Uterus (tissue), 4 donors: ENCODE results near the gene ADSL. TPM values are rescaled to one million over a fixed set of nuclear protein-coding genes. Genes with fewer than 3 reads are reported as not detected.
"Not testable (repeated sequence)": the region's sequence is repeated elsewhere in the genome, so short reads cannot be mapped to it uniquely, and the experiment has no call there.

Experiments
- DNase-seq, 2 donors: peaks; one replicate each; pipeline ENCODE4 v3.0.0-alpha.2; 2019 to 2020
- H3K27ac ChIP-seq, 2 donors: fragments of 200-600 bp; sonication (generic); 1 replicate in 1 of 2; 2 replicates in 1 of 2; pipeline ENCODE4 v1.5.1; 2016 to 2018
- H3K27me3 ChIP-seq, 2 donors: fragments of 200-600 bp; sonication (generic); one replicate each; pipeline ENCODE4 v1.5.1; 2018 to 2019; ENCODE audit warnings: control low read depth in 1 of 2
- H3K36me3 ChIP-seq, 2 donors: fragments of 200-600 bp; sonication (generic); one replicate each; pipeline ENCODE4 v1.5.1; 2019; ENCODE audit warnings: control low read depth in 1 of 2
- H3K4me1 ChIP-seq, 2 donors: fragments of 200-600 bp; sonication (generic); one replicate each; pipeline ENCODE4 v1.5.1; 2018 to 2019; ENCODE audit warnings: control low read depth in 1 of 2
- H3K4me3 ChIP-seq, 2 donors: fragments of 200-600 bp; sonication (generic); 1 replicate in 1 of 2; 2 replicates in 1 of 2; pipeline ENCODE4 v1.5.1; 2018 to 2019; ENCODE audit warnings: mild to moderate bottlenecking in 1 of 2
- H3K9me3 ChIP-seq, 2 donors: fragments of 200-600 bp; sonication (generic); one replicate each; pipeline ENCODE4 v1.5.1; 2019; ENCODE audit warnings: control low read depth in 1 of 2
- POLR2A ChIP-seq, 2 donors: fragments of 450-650 bp; IDR thresholded peaks; one replicate each; pipeline ENCODE4 v1.6.1; 2016; ENCODE audit warnings: antibody characterized with exemption in 2 of 2, mild to moderate bottlenecking in 1 of 2, moderate library complexity in 1 of 2
- intact Hi-C: fragments of 100-400 bp; cut with DNase I; formaldehyde crosslinking; loops from one replicate; pipeline ENCODE4 v1.15.1; 2023; ENCODE audit warnings: low total_unique reads
- total RNA-seq, 4 donors: library from RNA; depleted of rRNA in 3 of 4; stranded (reverse); fragments of >200 nt in 3 of 4; gene quantifications; one replicate each; pipeline versions ENCODE4 v1.1.0 to v1.2.4, GENCODE V29; 2014 to 2023
- TF ChIP-seq, protein P1 (sequence below), 4 experiments: fragments of 200-600 bp in 2 of 4; fragments of 450-650 bp in 2 of 4; sonication (generic) in 2 of 4; IDR thresholded peaks; one replicate each; pipeline ENCODE4 v1.5.1; 2016 to 2019; ENCODE audit warnings: antibody characterized with exemption in 4 of 4, mild to moderate bottlenecking in 2 of 4, moderate library complexity in 1 of 4
- donor health status: DM: yes; HTN: yes; CAD: no.

The ADSL gene
- total RNA-seq, 4 donors from 2014 or later = 28.5 to 151 (median 79.5) TPM

DNA sequence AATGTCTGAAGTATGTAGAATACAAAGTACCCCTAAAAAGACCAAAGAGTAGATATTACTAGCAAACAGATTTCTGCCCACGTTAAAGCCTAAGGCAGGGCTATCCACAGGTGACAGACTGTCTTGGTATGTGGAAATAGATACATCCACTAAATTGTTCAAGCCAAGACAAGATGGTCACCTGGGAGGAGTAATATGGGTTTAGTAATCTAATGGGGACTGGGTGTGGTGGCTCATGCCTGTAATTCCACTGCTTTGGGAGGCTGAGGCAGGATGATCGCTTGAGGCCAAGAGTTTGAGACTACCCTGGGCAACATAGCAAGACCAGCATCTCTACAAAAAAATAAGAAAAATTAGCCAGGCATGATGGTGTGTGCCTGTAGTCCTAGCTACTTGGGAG, 31.6 kb downstream of the ADSL start:
- Histone ChIP-seq H3K4me3 (no peak overlapping the region), H3K27ac (no peak overlapping the region), H3K4me1 (no peaks in the 10 kb centered on the region), H3K36me3 (no peaks in the 10 kb centered on the region), H3K9me3 (no peaks in the 10 kb centered on the region), H3K27me3 (no peaks in the 10 kb centered on the region)
- TF ChIP-seq, protein P1, sequence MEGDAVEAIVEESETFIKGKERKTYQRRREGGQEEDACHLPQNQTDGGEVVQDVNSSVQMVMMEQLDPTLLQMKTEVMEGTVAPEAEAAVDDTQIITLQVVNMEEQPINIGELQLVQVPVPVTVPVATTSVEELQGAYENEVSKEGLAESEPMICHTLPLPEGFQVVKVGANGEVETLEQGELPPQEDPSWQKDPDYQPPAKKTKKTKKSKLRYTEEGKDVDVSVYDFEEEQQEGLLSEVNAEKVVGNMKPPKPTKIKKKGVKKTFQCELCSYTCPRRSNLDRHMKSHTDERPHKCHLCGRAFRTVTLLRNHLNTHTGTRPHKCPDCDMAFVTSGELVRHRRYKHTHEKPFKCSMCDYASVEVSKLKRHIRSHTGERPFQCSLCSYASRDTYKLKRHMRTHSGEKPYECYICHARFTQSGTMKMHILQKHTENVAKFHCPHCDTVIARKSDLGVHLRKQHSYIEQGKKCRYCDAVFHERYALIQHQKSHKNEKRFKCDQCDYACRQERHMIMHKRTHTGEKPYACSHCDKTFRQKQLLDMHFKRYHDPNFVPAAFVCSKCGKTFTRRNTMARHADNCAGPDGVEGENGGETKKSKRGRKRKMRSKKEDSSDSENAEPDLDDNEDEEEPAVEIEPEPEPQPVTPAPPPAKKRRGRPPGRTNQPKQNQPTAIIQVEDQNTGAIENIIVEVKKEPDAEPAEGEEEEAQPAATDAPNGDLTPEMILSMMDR (IDR thresholded peaks at IDR 0.05) = no peak
- TF ChIP-seq POLR2A (IDR thresholded peaks at IDR 0.05) = no peak
- intact Hi-C loops = no loop called here
- DNase-seq = no peak

DNA sequence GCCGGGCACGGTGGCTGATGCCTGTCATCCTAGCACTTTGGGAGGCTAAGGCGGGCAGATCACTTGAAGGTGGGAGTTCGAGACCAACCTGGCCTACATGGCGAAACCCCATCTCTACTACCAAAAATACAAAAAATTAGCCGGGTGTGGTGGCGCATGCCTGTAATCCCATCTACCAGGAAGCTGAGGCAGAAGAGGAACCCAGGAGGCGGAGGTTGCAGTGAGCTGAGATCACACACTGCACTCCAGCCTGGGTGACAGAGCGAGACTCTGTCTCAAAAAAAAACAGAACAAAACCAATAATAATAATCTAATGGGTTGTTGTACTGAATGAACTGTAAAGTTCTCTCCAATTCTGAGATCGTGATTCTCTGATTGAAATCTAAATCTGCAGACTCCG, 32.1 kb downstream of the ADSL start:
- H3K9me3 ChIP-seq, H3K4me1 ChIP-seq, H3K36me3 ChIP-seq, intact Hi-C loops, DNase-seq, H3K27me3 ChIP-seq, H3K27ac ChIP-seq, H3K4me3 ChIP-seq: not testable (repeated sequence)

DNA sequence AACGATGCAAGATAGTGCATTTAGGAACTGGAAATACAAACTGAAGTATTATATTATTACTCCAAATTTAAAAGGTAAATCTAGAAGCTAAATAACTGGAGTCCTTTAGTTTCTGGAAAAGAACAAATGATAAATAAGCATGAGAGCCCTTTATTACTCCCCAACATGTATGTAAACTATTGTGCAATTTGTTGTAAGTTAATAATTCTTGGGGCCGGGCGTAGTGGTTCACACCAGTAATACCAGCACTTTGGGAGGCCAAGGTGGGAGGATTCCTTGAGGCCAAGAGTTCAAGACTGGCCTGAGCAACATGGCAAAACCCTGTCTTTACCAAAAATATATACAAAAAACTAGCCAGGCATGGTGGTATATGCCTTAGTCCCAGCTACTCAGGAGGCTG, 35.2 kb downstream of the ADSL start:
- Histone ChIP-seq H3K27ac (no peak overlapping the region), H3K27me3 (no peaks in the 10 kb centered on the region), H3K4me3 (no peak overlapping the region), H3K9me3 (no peaks in the 10 kb centered on the region), H3K4me1 (no peaks in the 10 kb centered on the region), H3K36me3 (no peaks in the 10 kb centered on the region)
- intact Hi-C loops = no loop called here
- DNase-seq = no peak
- TF ChIP-seq POLR2A (IDR thresholded peaks at IDR 0.05) = no peak
- TF ChIP-seq, protein P1 (IDR thresholded peaks at IDR 0.05) = no peak

DNA sequence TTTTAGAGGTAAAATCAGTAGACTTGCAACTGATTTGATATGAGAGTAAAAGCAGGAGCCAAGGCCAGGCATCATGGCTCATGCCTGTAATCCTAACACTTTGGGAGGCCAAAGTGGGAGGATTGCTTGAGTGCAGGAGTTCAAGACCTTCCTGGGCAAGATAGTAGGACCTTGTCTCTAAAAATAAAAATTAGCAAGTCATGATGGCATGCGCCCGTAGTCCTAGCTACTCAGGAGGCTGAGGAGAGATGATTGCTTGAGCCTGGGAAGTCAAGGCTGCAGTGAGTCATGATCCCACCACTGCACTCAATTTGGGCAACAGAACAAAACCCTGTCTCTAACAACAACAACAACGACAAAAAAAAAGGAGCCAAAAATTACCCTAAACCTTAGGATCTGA, 37.6 kb downstream of the ADSL start:
- Histone ChIP-seq H3K27ac (no peak overlapping the region), H3K36me3 (no peaks in the 10 kb centered on the region), H3K4me1 (no peaks in the 10 kb centered on the region), H3K9me3 (no peaks in the 10 kb centered on the region), H3K27me3 (no peaks in the 10 kb centered on the region), H3K4me3 (no peak overlapping the region)
- intact Hi-C loops = no loop called here
- TF ChIP-seq, protein P1 (IDR thresholded peaks at IDR 0.05) = no peak
- no peak for TF ChIP-seq POLR2A (IDR thresholded peaks at IDR 0.05)
- DNase-seq = no peak

DNA sequence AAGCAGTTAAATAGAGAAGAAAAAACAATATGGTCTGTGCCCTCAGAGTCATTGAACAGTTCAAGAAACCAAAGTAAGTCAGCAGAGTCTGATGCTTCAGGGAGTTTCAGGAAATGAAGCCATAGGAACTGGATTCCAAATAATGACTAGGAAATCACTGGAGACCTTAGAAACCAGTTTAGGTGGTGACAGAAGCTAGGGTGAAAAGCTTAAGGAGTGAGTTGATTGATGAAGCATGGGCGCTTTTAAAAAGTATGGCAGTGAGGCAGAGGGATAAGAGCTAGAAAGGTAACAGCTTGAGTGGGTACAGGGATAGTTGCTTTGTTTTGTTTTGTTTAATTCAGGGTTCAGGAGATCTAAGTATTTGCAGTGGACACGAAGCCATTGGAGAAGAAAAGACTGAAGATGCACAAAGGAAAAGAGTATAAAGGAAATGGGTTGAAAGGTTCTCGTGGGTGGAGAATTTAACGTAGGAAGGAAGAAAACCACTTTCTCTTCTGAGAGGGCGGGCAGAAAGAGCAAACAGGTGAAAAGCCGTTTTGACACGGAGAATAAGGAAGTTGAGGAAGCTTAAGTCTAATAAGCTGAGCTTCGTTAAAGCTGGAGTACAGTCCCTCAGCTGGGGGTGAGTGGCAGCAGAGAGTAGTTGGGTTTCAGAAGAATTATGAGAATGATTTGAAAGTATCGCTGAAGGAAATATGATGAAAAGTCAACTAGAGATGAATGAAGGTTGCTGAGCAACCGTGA, 38.9 kb downstream of the ADSL start:
- H3K4me3 ChIP-seq = no peak overlapping the region
- DNase-seq = no peak
- no peaks in the 10 kb centered on the region for H3K27me3 ChIP-seq
- no peak overlapping the region for H3K27ac ChIP-seq
- TF ChIP-seq, protein P1 (IDR thresholded peaks at IDR 0.05) = no peak
- TF ChIP-seq POLR2A (IDR thresholded peaks at IDR 0.05) = no peak
- H3K36me3 ChIP-seq = no peaks in the 10 kb centered on the region
- no peaks in the 10 kb centered on the region for H3K9me3 ChIP-seq
- no peaks in the 10 kb centered on the region for H3K4me1 ChIP-seq
- intact Hi-C loops = no loop called here

DNA sequence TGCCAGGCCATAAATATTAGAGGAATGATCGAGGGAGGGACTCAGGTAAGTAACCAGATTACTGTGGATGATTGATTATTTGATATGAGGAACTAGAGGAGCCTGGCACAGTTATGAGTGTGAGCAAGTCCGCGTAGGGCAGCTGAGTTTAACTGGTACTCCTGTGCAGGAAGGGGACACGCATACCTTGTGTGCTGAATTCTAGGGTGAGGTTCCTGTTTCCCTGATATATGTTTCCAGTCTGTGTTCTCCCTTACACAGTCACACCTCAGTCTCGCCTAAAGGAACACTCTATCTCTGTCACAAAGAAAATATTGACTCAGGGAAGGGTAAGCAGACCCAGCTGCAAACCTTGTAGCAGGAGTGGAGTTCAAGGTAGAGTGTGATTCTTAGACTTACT, 41.4 kb downstream of the ADSL start:
- intact Hi-C loops = no loop called here
- Histone ChIP-seq H3K36me3 (no peaks in the 10 kb centered on the region), H3K27me3 (no peaks in the 10 kb centered on the region), H3K4me3 (no peak overlapping the region), H3K27ac (no peak overlapping the region), H3K9me3 (no peaks in the 10 kb centered on the region), H3K4me1 (no peaks in the 10 kb centered on the region)
- TF ChIP-seq, protein P1 (IDR thresholded peaks at IDR 0.05) = no peak
- no peak for TF ChIP-seq POLR2A (IDR thresholded peaks at IDR 0.05)
- DNase-seq = no peak
